Measurements from ENCODE around the gene C2CD2. TPM values are rescaled to one million over a fixed set of nuclear protein-coding genes. Genes with fewer than 3 reads are reported as not detected.
"Not testable (repeated sequence)": the region's sequence is repeated elsewhere in the genome, so short reads cannot be mapped to it uniquely, and the experiment has no call there.

C2CD2 gene
- total RNA-seq, 1 donor from 2014 or later, result 23.8 TPM

- Histone ChIP-seq H3K27ac (no peak overlapping the region), H3K4me1 (peaks cover 43% of the 10 kb centered on the region), H3K9me3 (no peaks in the 10 kb centered on the region), H3K27me3 (ENCODE audit: low read depth) (no peaks in the 10 kb centered on the region), H3K4me3 (peak overlapping the region; percentile 86), H3K36me3 (no peaks in the 10 kb centered on the region)
- TF ChIP-seq, protein P1, sequence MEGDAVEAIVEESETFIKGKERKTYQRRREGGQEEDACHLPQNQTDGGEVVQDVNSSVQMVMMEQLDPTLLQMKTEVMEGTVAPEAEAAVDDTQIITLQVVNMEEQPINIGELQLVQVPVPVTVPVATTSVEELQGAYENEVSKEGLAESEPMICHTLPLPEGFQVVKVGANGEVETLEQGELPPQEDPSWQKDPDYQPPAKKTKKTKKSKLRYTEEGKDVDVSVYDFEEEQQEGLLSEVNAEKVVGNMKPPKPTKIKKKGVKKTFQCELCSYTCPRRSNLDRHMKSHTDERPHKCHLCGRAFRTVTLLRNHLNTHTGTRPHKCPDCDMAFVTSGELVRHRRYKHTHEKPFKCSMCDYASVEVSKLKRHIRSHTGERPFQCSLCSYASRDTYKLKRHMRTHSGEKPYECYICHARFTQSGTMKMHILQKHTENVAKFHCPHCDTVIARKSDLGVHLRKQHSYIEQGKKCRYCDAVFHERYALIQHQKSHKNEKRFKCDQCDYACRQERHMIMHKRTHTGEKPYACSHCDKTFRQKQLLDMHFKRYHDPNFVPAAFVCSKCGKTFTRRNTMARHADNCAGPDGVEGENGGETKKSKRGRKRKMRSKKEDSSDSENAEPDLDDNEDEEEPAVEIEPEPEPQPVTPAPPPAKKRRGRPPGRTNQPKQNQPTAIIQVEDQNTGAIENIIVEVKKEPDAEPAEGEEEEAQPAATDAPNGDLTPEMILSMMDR (IDR thresholded peaks at IDR 0.05), result no peak
- no peak for DNase-seq
- intact Hi-C loops (cut with DNase I), result no loop called here
- ATAC-seq, result no peak
Observed at GRCh38 chr21:41951876-41952567, 1.8 kb downstream of the C2CD2 start.

DNA sequence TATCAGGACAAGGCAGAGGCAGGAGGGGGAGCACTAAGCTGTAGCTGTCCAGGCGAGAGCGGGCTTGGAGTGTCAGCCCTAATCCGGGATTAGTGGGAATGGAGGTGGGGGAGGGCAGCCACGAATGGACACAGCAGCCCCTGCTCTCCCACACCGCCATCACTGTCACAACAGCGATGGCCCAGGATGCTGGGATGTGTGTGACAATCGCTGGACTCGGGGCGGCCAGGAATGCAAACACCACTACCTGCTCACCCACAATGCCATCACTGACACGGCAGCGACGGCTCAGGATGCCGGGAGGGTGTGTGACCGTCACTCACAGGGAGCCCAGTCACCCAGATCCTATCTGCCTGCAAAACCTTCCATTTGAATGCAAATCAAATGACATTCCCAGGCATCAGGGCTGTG is 2.9 kb downstream of the C2CD2 start:
- H3K36me3 ChIP-seq, result no peaks in the 10 kb centered on the region
- no peaks in the 10 kb centered on the region for H3K9me3 ChIP-seq
- no peak overlapping the region for H3K4me3 ChIP-seq
- DNase-seq (no peak), ATAC-seq (no peak)
- H3K4me1 ChIP-seq, result peaks cover 43% of the 10 kb centered on the region
- no peaks in the 10 kb centered on the region for H3K27me3 ChIP-seq (ENCODE audit: low read depth)
- intact Hi-C loops (cut with DNase I), result no loop called here
- no peak overlapping the region for H3K27ac ChIP-seq
- TF ChIP-seq, protein P1 (IDR thresholded peaks at IDR 0.05), result no peak

- H3K36me3 ChIP-seq; H3K27ac ChIP-seq; H3K9me3 ChIP-seq; H3K27me3 ChIP-seq (ENCODE audit: low read depth); H3K4me3 ChIP-seq; intact Hi-C loops (cut with DNase I); ATAC-seq; DNase-seq: not testable (repeated sequence)
- peaks cover 43% of the 10 kb centered on the region for H3K4me1 ChIP-seq
Observed at GRCh38 chr21:41949631-41950030, 4.2 kb downstream of the C2CD2 start.

GRCh38 chr21:41948901-41949300 is 4.9 kb downstream of the C2CD2 start:
- intact Hi-C loops (cut with DNase I), result no loop called here
- Histone ChIP-seq H3K27ac (no peak overlapping the region), H3K36me3 (no peaks in the 10 kb centered on the region), H3K4me1 (peaks cover 39% of the 10 kb centered on the region), H3K4me3 (no peak overlapping the region), H3K9me3 (no peaks in the 10 kb centered on the region), H3K27me3 (ENCODE audit: low read depth) (no peaks in the 10 kb centered on the region)
- TF ChIP-seq, protein P1 (IDR thresholded peaks at IDR 0.05), result no peak
- no peak for DNase-seq
- ATAC-seq, result no peak

- Histone ChIP-seq H3K27ac (peak overlapping the region; percentile 31), H3K4me1 (peaks cover 39% of the 10 kb centered on the region), H3K9me3 (no peaks in the 10 kb centered on the region), H3K4me3 (no peak overlapping the region), H3K36me3 (no peaks in the 10 kb centered on the region), H3K27me3 (ENCODE audit: low read depth) (no peaks in the 10 kb centered on the region)
- DNase-seq (no peak), ATAC-seq (peak in 1 of 2 donors; percentile 34)
- TF ChIP-seq, protein P1 (IDR thresholded peaks at IDR 0.05), result no peak
- intact Hi-C loops (cut with DNase I), result no loop called here
Observed at GRCh38 chr21:41948078-41948895, 5.5 kb downstream of the C2CD2 start.

- Histone ChIP-seq H3K4me3 (no peak overlapping the region), H3K27me3 (ENCODE audit: low read depth) (no peaks in the 10 kb centered on the region), H3K27ac (no peak overlapping the region), H3K36me3 (peaks cover 7% of the 10 kb centered on the region), H3K9me3 (no peaks in the 10 kb centered on the region), H3K4me1 (peaks cover 18% of the 10 kb centered on the region)
- intact Hi-C loops (cut with DNase I), result no loop called here
- TF ChIP-seq, protein P1 (IDR thresholded peaks at IDR 0.05), result no peak
- ATAC-seq, result no peak
- no peak for DNase-seq
Observed at GRCh38 chr21:41945982-41946381, 7.8 kb downstream of the C2CD2 start.
